BE2C (cell line): Measurements from ENCODE around the gene SH3RF3.

Experiments
- DNase-seq: peaks from one replicate; pipeline ENCODE4 v3.0.0-alpha.2; 2020
- H3K27me3 ChIP-seq: fragments of 250-450 bp; sonication (Bioruptor Pico); 2 replicates; pipeline ENCODE4 v1.5.1; 2020; ENCODE audit warnings: mild to moderate bottlenecking
- H3K36me3 ChIP-seq: fragments of 250-450 bp; sonication (Bioruptor Pico); 2 replicates; pipeline ENCODE4 v1.5.1; 2020; ENCODE audit warnings: mild to moderate bottlenecking
- H3K4me1 ChIP-seq: fragments of 250-450 bp; sonication (Bioruptor Pico); 2 replicates; pipeline ENCODE4 v1.5.1; 2020
- H3K4me3 ChIP-seq: 2 replicates; pipeline ENCODE4 v1.5.1; 2011; ENCODE audit warnings: low read depth, low read length
- H3K9me3 ChIP-seq: fragments of 250-450 bp; sonication (Bioruptor Pico); 2 replicates; pipeline ENCODE4 v1.5.1; 2020
- CTCF ChIP-seq: IDR thresholded peaks from 2 replicates; pipeline ENCODE4 v1.5.1; 2012; ENCODE audit warnings: mild to moderate bottlenecking, low read depth, low read length

SH3RF3 gene

GRCh38 chr2:109269706-109270504 lies 140.9 kb downstream of the SH3RF3 start:
- Histone ChIP-seq H3K9me3 (no peaks in the 10 kb centered on the region), H3K4me1 (no peaks in the 10 kb centered on the region), H3K27me3 (no peaks in the 10 kb centered on the region), H3K4me3 (no peak overlapping the region), H3K36me3 (no peaks in the 10 kb centered on the region)
- no peak for DNase-seq
- no peak for TF ChIP-seq CTCF

GRCh38 chr2:109270505-109271312 lies 141.7 kb downstream of the SH3RF3 start:
- H3K4me1 ChIP-seq: no peaks in the 10 kb centered on the region

GRCh38 chr2:109271920-109272319 lies 142.9 kb downstream of the SH3RF3 start:
- Histone ChIP-seq H3K27me3 (no peaks in the 10 kb centered on the region), H3K36me3 (no peaks in the 10 kb centered on the region), H3K9me3 (no peaks in the 10 kb centered on the region), H3K4me1 (no peaks in the 10 kb centered on the region), H3K4me3 (no peak overlapping the region)
- DNase-seq: no peak
- TF ChIP-seq CTCF: no peak

More at GRCh38 chr2:109270505-109271312, 141.7 kb downstream of the SH3RF3 start:
- Histone ChIP-seq H3K4me3 (no peak overlapping the region), H3K9me3 (no peaks in the 10 kb centered on the region), H3K27me3 (no peaks in the 10 kb centered on the region), H3K36me3 (no peaks in the 10 kb centered on the region)
- DNase-seq: no peak
- no peak for TF ChIP-seq CTCF

- H3K36me3 ChIP-seq: no peaks in the 10 kb centered on the region
- H3K9me3 ChIP-seq: no peaks in the 10 kb centered on the region
- TF ChIP-seq CTCF: no peak
- no peak overlapping the region for H3K4me3 ChIP-seq
- H3K4me1 ChIP-seq: no peaks in the 10 kb centered on the region
- no peaks in the 10 kb centered on the region for H3K27me3 ChIP-seq
- no peak for DNase-seq
These were observed 143.5 kb downstream of the SH3RF3 start for GRCh38 chr2:109272461-109272860.

GRCh38 chr2:109275120-109276012 lies 146.4 kb downstream of the SH3RF3 start:
- Histone ChIP-seq H3K9me3 (no peaks in the 10 kb centered on the region), H3K4me3 (no peak overlapping the region), H3K4me1 (no peaks in the 10 kb centered on the region), H3K36me3 (no peaks in the 10 kb centered on the region), H3K27me3 (no peaks in the 10 kb centered on the region)
- DNase-seq: no peak
- TF ChIP-seq CTCF: no peak
